HepG2 (cell line): ENCODE results near the gene TLCD5. TPM values are rescaled to one million over a fixed set of nuclear protein-coding genes. Genes with fewer than 3 reads are reported as not detected.

ENCODE experiments used
- CHD2 ChIP-seq: IDR thresholded peaks from 2 replicates; pipeline ENCODE4 v1.6.1; 2011; ENCODE audit warnings: low read depth, low read length, improper control_type of control experiment
- EEA1 ChIP-seq: sonication (generic); formaldehyde crosslinking; IDR thresholded peaks from 2 replicates; pipeline ENCODE4 v1.5.1; 2020; ENCODE audit warnings: mild to moderate bottlenecking, missing genetic modification reagents, borderline replicate concordance
- FOSL1 ChIP-seq: sonication (generic); formaldehyde crosslinking; IDR thresholded peaks from 2 replicates; pipeline ENCODE4 v1.9.0; 2021; ENCODE audit warnings: missing genetic modification reagents, borderline replicate concordance
- FOXP4 ChIP-seq: sonication (generic); formaldehyde crosslinking; IDR thresholded peaks from 2 replicates; pipeline ENCODE4 v1.4.0; 2020; ENCODE audit warnings: missing genetic modification reagents
- HNRNPLL ChIP-seq: fragments of 200-400 bp; formaldehyde crosslinking; IDR thresholded peaks from 2 replicates; pipeline ENCODE4 v1.6.1; 2017; ENCODE audit warnings: mild to moderate bottlenecking, low read depth, low read length; ENCODE audit not compliant: poor library complexity, severe bottlenecking
- KLF15 ChIP-seq: sonication (generic); formaldehyde crosslinking; IDR thresholded peaks from 2 replicates; pipeline ENCODE4 v1.8.1; 2023; ENCODE audit warnings: borderline replicate concordance, mild to moderate bottlenecking, inconsistent platforms, missing genetic modification reagents, mixed read lengths
- MEF2D ChIP-seq: sonication (generic); formaldehyde crosslinking; IDR thresholded peaks from 2 replicates; pipeline ENCODE4 v1.5.1; 2020; ENCODE audit warnings: mild to moderate bottlenecking, missing genetic modification reagents
- MIER3 ChIP-seq: IDR thresholded peaks from 2 replicates; pipeline ENCODE4 v1.6.1; 2016; ENCODE audit warnings: missing compliant biosample characterization, borderline replicate concordance
- MTA1 ChIP-seq: sonication (generic); formaldehyde crosslinking; IDR thresholded peaks from 2 replicates; pipeline ENCODE4 v1.4.0; 2020; ENCODE audit warnings: missing genetic modification reagents, mild to moderate bottlenecking, borderline replicate concordance
- PHF21A ChIP-seq: sonication (generic); formaldehyde crosslinking; IDR thresholded peaks from 2 replicates; pipeline ENCODE4 v1.5.0; 2020; ENCODE audit warnings: mild to moderate bottlenecking, missing genetic modification reagents
- PPARG ChIP-seq: conservative IDR thresholded peaks from 2 replicates; pipeline ENCODE4 v1.6.1; 2016; ENCODE audit warnings: missing biosample characterization, missing genetic modification reagents
- RORA ChIP-seq: sonication (generic); formaldehyde crosslinking; IDR thresholded peaks from 2 replicates; pipeline ENCODE4 v1.5.0; 2020; ENCODE audit warnings: mild to moderate bottlenecking, missing genetic modification reagents, moderate library complexity
- TCF7L2 ChIP-seq: IDR thresholded peaks from 2 replicates; pipeline ENCODE4 v1.6.1; 2011; ENCODE audit warnings: mild to moderate bottlenecking, low read depth, low read length, moderate library complexity
- ZBTB26 ChIP-seq: IDR thresholded peaks from 2 replicates; pipeline ENCODE4 v1.6.1; 2016; ENCODE audit warnings: missing compliant biosample characterization, missing genetic modification reagents, borderline replicate concordance
- ZNF143 ChIP-seq: sonication (generic); formaldehyde crosslinking; IDR thresholded peaks from 2 replicates; pipeline ENCODE4 v1.4.0; 2020; ENCODE audit warnings: missing genetic modification reagents
- ZNF205 ChIP-seq: IDR thresholded peaks from 2 replicates; pipeline ENCODE4 v1.6.1; 2018; ENCODE audit warnings: missing biosample characterization, missing genetic modification reagents
- ZNF501 ChIP-seq: sonication (generic); formaldehyde crosslinking; IDR thresholded peaks from 2 replicates; pipeline ENCODE4 v1.5.1; 2020; ENCODE audit warnings: mild to moderate bottlenecking, moderate library complexity, missing genetic modification reagents
- ZNF563 ChIP-seq: sonication (generic); formaldehyde crosslinking; IDR thresholded peaks from 2 replicates; pipeline ENCODE4 v1.8.0; 2022; ENCODE audit warnings: mild to moderate bottlenecking, moderate library complexity, missing genetic modification reagents
- ZNF777 ChIP-seq: sonication (generic); formaldehyde crosslinking; IDR thresholded peaks from 2 replicates; pipeline ENCODE4 v1.4.0; 2020; ENCODE audit warnings: missing genetic modification reagents
- polyA plus RNA-seq, 8 experiments: library from polyadenylated mRNA; depleted of rRNA in 3 of 8; stranded (reverse) in 7 of 8; unstranded in 1 of 8; fragments of >200 nt; fragmentation: Illumina TruSeq in 4 of 8; extraction: Trizol in 4 of 8; gene quantifications; 2 replicates each; pipeline versions ENCODE4 v1.2.1 to v1.2.3, GENCODE V29; 2011 to 2016; ENCODE audit warnings: low read depth in 4 of 8, missing spikeins in 1 of 8, mixed read lengths in 1 of 8; ENCODE audit not compliant: insufficient read depth in 1 of 8
- total RNA-seq, 5 experiments: library from RNA; depleted of rRNA; stranded (reverse); fragments of >200 nt; fragmentation: Illumina TruSeq; extraction: Trizol; gene quantifications; 2 replicates each; pipeline ENCODE4 v1.2.3, GENCODE V29; 2016; ENCODE audit warnings: low read depth in 1 of 5
- TF ChIP-seq, protein P1 (sequence below): sonication (generic); formaldehyde crosslinking; IDR thresholded peaks from 2 replicates; pipeline ENCODE4 v1.4.0; 2020; ENCODE audit warnings: missing genetic modification reagents
- TF ChIP-seq, protein P2 (sequence below): sonication (generic); formaldehyde crosslinking; IDR thresholded peaks from 2 replicates; pipeline ENCODE4 v1.4.0; 2020; ENCODE audit warnings: missing genetic modification reagents
- TF ChIP-seq, protein P3 (sequence below): sonication (generic); formaldehyde crosslinking; IDR thresholded peaks from 2 replicates; pipeline ENCODE4 v1.5.0; 2020; ENCODE audit warnings: mild to moderate bottlenecking, low read depth, missing genetic modification reagents, borderline replicate concordance
- TF ChIP-seq, protein P4 (sequence below): sonication (generic); formaldehyde crosslinking; IDR thresholded peaks from 2 replicates; pipeline ENCODE4 v1.4.0; 2020; ENCODE audit warnings: mild to moderate bottlenecking, missing genetic modification reagents

TLCD5 gene
- total and polyA plus RNA-seq, 2 of the 13 experiments (the other 11 are each of a cell fraction or from before 2014, with no cell fraction given), result 6.1 to 7.6 TPM

DNA sequence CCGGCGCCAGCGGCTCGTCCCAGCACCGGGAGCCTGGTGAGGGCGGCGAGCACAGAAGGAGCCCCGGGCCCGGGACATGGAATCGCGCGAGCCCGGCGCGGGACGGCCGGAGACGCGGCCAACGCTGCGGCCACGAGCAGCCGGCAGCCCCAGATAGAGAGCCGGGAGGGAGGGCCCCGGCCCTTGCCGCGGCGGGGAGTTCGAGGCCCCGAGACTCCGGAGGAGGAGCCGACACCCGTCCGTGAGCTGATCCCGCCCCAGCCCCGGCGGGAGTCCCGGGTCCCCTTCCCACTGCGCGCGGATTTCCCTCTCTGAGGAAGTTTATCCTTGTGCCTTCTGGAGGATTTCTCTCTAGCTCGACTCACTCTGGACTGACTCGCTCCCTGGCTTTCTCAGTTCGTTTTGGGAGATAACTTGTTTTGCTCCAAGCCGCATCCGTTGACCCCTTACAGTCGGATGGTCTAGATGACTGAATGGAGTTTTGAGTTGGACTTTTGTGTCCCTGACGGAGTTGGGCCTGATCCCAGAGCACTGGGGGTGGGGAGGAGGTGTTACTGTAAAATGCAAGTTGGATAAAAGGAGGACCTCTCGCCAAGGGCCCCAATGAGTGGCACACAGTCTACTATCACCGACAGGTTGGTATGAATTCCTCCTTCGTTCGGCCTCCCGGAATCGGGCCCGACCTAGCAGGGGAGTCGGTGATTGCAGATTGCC is 11.7 kb downstream of the TLCD5 start (continued):
- TF ChIP-seq FOSL1 (CRISPR knock-in tag), result no peak
- TF ChIP-seq, protein P1, sequence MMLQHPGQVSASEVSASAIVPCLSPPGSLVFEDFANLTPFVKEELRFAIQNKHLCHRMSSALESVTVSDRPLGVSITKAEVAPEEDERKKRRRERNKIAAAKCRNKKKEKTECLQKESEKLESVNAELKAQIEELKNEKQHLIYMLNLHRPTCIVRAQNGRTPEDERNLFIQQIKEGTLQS (CRISPR knock-in tag), result no peak
- TF ChIP-seq, protein P2, sequence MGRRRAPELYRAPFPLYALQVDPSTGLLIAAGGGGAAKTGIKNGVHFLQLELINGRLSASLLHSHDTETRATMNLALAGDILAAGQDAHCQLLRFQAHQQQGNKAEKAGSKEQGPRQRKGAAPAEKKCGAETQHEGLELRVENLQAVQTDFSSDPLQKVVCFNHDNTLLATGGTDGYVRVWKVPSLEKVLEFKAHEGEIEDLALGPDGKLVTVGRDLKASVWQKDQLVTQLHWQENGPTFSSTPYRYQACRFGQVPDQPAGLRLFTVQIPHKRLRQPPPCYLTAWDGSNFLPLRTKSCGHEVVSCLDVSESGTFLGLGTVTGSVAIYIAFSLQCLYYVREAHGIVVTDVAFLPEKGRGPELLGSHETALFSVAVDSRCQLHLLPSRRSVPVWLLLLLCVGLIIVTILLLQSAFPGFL (CRISPR knock-in tag), result no peak
- no peak for TF ChIP-seq PHF21A (CRISPR knock-in tag)
- peak; percentile 18; the same call in 1 of the 2 replicates for TF ChIP-seq ZNF563 (CRISPR knock-in tag)
- no peak for TF ChIP-seq MEF2D (CRISPR knock-in tag)
- no peak for TF ChIP-seq CHD2
- no peak for TF ChIP-seq EEA1 (CRISPR knock-in tag)
- no peak for TF ChIP-seq KLF15
- no peak for TF ChIP-seq TCF7L2
- no peak for TF ChIP-seq ZNF205 (CRISPR knock-in tag)
- TF ChIP-seq, protein P3, sequence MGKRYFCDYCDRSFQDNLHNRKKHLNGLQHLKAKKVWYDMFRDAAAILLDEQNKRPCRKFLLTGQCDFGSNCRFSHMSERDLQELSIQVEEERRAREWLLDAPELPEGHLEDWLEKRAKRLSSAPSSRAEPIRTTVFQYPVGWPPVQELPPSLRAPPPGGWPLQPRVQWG (CRISPR knock-in tag), result no peak
- TF ChIP-seq MTA1 (CRISPR knock-in tag), result no peak
- TF ChIP-seq FOXP4 (CRISPR knock-in tag), result no peak
- no peak for TF ChIP-seq RORA (CRISPR knock-in tag)
- TF ChIP-seq MIER3, result no peak
- TF ChIP-seq ZNF143 (CRISPR knock-in tag), result no peak
- TF ChIP-seq HNRNPLL, result no peak
- 0 out of 2 replicates have a peak, but pooled peaks have one; percentile 28 for TF ChIP-seq ZNF777
- no peak for TF ChIP-seq ZNF501 (CRISPR knock-in tag)
- TF ChIP-seq ZBTB26, result no peak
- TF ChIP-seq, protein P4, sequence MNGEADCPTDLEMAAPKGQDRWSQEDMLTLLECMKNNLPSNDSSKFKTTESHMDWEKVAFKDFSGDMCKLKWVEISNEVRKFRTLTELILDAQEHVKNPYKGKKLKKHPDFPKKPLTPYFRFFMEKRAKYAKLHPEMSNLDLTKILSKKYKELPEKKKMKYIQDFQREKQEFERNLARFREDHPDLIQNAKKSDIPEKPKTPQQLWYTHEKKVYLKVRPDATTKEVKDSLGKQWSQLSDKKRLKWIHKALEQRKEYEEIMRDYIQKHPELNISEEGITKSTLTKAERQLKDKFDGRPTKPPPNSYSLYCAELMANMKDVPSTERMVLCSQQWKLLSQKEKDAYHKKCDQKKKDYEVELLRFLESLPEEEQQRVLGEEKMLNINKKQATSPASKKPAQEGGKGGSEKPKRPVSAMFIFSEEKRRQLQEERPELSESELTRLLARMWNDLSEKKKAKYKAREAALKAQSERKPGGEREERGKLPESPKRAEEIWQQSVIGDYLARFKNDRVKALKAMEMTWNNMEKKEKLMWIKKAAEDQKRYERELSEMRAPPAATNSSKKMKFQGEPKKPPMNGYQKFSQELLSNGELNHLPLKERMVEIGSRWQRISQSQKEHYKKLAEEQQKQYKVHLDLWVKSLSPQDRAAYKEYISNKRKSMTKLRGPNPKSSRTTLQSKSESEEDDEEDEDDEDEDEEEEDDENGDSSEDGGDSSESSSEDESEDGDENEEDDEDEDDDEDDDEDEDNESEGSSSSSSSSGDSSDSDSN, result peak; percentile 71
- TF ChIP-seq PPARG (CRISPR knock-in tag), result no peak
